Erythroblast (primary cell): Measurements from ENCODE around the gene CCDC32.

ENCODE experiments used
- GATA1 ChIP-seq: IDR thresholded peaks from 2 replicates; pipeline ENCODE4 v1.6.1; 2011; ENCODE audit warnings: low read depth, mild to moderate bottlenecking, control low read depth, low read length, moderate library complexity
- POLR2A ChIP-seq: IDR thresholded peaks from 2 replicates; pipeline ENCODE4 v1.6.1; 2011; ENCODE audit warnings: mild to moderate bottlenecking, low read length

DNA sequence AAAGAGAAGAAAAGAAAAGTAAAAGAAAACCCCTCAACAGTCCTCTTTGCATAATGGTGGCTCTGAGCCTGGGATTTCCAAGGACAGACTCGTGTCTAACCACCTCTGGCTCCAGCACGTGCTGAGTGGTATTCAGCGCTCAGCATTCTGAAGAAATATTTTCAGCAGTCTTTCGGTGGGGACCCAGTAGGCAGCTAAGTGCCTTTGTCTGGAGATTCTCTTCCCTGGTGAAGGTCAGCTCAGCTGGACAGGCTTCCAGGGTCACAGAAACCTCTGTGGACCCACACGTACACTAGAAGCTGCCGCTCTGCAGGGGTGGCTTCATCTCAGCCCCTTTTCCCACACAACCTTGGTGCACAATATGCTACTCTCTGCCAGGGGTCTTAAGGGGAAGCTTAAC, 36.0 kb downstream of the CCDC32 start:
- TF ChIP-seq POLR2A (no peak), GATA1 (no peak)
